GM18517 (cell line): Measurements from ENCODE around the gene KCNMA1.

Source experiments
- ATAC-seq: cut with Tn5 transposase; IDR thresholded peaks from one replicate; pipeline ENCODE4 v1.9.1; 2021; ENCODE audit warnings: mild to moderate bottlenecking, moderate library complexity; ENCODE audit not compliant: unreplicated experiment

Gene KCNMA1

DNA sequence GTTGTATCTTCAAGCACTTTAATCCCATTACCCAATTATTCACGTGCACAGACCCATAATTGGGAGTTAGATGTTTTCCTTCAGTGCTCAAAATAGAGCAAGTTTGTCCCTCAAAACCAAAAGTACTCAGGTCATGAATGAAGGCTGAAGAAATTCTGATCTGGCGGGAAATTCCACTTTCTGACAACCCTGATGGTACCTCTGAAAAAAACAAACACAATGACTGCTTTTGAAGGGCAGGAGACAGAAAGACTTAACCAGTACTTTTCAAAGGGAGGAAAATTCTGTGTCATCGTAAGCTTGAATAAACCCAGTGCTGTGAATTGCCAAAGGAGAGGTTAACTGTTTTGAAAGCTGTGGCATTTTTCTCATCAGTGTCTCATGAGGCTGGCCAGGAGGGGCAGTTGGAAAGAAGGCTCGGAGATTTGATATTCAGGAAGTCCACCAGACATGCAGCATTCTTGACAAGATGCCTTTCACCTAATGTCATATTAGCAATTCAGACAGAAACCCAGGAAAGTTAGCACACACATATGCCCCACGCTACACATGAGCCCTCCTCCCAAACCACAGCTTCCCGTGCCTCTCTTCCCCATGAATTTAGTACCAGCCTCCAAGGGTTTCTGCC lies 347.0 kb downstream of the KCNMA1 start:
- ATAC-seq = no peak

DNA sequence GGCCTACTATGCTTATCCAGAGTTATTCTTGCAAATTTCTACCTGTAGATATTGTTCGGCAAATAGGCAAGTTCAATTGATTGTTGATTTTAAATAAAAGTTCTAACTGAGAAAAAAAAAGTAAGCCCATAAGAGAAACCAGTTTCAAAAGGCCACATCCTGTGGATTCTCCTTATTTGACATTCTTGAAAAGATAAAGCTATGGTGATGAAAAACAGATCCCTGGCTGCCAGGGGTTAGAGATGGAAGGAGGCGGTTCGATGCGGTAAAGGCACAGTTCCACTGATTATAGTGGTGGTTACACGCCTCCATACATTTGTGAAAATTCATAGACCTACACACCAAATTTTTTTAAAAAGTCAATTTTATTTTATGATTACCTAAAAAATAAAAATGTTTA lies 347.8 kb downstream of the KCNMA1 start:
- no peak for ATAC-seq

DNA sequence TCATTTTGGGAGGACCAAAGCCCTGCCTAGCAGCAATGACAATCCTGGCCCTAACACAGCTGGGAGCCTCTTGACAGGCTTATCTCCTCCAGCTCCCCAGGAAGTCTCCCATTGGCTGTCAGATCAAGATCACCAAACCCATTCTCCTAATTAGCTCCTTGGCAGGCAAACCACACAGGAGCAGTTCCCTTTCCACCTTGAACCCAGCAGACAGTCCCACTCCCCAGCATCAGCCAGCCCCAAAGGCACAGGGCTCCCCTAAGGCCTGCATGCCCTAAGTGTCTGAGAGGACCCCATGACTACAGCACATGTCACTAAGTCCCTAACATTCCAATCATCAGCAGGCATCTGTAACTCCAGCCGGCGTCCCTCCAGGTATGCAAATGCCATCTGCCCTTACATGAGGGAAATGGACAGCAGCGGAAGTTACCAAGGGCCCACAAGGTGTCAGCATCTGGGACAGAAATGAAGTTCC lies 348.5 kb downstream of the KCNMA1 start:
- no peak for ATAC-seq

DNA sequence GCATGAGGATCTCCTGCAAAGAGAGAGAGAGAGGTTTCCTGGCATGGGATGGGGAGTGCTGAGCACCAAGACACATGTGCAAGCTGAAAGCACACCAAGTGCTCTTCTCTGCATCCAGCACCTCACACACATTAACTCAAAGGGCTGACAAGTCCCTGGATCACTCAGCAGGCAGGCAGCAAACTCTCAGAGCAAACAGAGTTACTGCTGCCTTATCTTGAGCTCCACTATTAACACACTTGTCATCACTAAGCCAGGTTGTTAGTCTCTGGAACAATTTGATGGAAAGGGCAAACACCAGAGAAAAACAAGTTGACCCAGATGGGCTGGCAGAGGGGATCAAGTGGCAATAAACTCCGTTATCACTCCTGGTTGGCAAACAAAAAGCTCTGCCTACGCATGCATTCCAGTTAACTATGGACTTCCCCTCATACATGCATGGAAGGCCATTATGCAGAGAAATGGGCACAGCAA lies 349.9 kb downstream of the KCNMA1 start:
- ATAC-seq = no peak

DNA sequence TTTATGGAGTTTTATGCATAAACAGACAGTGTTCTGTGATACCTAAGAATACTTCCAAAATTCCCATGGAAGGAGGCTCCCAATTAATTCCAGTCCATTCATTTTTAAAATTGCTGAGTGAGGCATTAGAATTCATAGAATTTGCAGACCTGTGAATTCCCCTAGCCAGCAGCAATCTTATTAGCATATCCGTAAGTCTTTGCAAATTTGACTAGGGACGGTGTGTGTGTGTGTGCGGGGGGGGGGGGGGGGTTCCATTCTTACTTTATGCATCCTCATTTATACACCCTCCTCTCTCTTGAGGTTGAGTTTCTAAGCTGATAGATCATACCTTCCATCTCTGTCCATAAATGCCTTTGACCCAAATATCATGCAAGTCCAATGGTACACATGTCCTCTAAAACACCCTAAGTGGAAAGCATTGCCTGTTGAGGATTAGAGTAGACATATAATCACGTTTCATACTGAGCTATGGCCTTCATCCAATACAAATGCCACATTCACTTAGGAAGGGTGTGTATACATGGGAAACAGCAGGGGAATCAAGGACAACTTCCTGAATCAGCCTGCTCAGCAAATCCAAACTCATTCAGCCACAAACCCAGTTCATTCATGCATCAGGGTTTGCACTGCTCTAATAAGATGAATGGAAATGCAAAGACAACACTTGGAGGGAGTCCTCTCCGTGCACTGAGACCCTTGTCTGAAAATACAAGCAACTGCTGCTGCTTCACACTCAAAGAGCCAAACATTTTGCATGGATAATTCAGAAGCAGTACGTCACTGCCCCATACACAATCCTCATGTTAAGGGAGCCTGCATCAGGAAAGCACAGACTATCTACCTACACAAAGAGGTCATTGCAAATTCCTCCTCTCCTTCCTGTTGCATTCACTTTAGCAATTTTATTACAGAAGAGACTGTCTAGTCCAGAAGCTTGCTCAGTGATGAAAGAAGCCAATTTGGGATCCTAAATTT lies 350.8 kb downstream of the KCNMA1 start:
- ATAC-seq = no peak

DNA sequence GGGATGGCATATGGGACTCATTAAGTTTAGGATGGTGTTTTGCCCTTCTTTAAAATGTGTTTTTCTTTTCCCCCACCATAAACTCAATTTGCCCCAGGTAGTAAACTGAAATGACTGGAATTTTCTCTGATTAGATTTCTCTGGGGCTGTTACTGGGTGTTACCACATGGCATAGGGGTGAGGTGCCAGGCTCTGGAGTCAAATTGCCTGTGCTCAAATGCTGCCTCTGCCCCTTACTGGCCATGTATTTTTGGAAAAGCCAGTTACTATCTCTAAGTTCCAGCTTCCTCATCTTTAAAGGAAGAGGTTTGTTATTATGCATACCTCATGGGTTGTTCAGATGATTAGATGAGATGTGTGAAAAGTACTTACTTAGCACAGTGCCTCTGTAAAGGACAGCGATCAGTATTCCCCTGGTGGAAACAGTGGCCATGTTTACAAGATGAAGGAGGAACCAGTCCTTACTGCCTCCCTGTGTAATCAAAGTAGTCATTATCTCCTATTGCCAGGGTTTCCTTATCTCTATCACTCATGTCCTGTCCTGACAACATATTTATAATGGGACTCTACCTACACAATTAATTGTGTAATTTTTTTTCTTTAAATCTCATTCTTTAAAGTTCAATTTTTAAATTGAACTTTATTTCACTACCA lies 352.0 kb downstream of the KCNMA1 start:
- ATAC-seq = no peak

DNA sequence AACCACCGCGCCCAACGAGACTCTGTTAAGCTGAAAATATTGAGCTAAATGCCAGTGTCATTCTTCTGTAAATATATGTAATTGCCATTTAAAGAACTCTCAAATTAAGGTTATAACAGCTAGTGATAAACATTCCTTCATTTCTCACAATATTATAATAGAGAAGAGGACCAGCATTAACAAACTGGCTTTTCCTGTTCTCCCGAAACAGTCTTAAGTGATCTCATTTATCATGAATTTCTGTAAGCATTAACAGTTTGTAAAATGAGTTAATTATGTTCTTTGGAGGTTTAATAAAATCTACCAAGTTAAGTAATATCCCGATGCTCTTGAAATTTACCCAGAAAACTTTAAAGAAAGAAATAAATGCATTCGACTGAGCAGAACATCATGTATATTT lies 352.8 kb downstream of the KCNMA1 start:
- ATAC-seq = no peak

DNA sequence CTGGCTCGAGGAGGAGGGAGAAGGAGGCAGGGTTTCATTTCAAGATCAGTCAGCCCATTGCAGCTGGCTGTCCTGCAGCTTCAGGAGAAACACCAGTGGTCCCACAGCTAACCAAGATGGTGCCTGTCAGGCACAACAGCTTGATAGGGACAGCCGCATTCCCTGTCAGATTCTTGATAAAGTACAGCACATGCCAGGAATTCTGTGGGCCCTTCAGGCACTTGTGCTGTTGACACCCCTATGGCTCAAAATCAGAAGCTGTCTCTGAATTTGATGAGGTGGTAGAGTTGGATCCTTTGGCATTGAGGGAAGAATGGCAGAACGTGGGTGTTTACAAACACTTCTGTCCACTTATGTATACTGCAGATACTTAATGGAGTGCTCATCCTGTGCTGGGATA lies 354.3 kb downstream of the KCNMA1 start:
- ATAC-seq = no peak

DNA sequence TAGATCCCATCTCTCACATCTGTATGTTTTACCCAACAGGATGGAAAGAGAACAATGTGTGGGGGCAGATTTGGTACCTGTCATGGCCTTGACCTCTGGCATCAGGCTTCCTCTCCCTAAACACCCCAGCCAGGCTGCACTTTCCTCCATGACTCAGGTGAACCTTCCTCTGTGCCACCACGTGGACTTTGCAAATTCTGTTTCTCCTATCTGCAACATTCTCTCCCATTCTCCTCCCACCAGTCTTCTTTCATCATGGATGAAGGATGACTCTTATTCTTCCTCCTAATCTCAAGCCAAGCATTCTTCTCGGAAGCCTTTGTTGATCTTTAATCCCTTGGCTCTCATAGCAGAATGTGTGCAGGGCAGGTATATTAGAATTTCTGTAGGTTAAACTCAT lies 355.4 kb downstream of the KCNMA1 start:
- ATAC-seq = no peak

DNA sequence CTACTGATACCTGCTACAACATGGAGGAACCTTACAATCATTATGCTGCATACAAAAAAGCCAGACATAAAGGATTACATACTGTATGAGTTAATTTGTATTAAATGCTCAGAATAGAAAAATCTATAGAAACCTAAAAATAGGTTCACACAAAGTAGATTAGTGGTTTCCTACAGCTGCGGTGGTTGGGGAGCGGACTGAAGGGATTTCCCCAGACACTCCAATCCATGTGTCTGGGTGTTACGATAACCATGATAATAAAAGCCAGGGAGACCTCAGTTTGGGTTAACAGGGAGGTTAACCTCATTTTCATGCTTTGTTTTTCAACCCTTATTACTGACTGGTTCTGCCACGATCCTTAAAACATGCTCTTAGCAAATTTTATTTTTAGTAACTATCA lies 355.9 kb downstream of the KCNMA1 start:
- no peak for ATAC-seq

DNA sequence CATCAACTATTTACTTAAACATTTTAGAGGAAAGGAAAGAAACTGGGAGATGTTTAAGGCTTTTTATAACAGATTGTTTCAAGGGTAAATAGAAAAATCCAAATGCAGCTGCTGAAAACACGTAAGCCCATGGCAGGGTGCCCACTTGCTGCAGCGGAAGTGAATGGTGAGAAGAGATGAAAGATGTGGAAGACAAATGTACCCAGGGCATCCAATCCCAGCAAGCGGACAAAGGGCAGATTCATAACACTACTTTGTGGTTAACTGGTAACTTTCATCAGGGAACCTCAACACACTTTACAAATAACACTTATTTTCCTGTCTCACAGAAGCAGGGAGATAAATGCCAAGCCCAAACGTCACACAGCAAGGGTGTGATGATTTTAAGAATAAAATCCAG lies 358.4 kb downstream of the KCNMA1 start:
- no peak for ATAC-seq

DNA sequence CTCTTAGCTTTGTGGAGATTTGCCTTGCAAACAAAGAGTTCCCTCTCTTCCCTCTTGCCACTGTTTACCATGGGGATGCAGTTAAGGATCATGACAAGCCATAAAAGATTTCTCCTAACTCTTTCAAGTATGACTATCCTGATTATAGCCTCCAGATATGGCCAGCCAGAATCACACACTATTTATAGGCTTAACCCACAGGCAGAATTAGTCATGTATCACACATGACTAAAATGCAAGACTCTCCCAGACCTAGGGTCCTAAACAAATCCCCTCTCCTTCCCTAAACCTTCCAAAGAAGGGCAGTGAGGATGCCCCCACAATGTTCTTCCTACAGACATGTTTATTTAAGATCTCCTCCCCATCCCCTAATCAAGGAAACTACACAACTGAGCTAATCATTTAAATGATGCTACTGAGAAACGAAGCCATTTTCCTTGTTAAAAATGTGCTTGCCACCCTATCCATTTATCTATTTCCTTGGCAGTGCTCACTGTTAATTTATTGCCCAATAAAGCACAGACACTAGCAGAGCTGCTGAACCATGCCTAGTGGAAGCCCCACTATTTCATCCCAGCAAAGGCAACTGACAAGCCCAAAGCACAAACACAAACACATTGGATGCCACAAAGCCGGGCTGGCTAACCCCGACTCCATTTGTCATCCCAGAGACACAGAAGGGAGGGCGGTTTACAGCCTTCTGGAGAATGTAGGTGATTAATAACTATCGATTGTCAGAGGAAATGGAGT lies 363.4 kb downstream of the KCNMA1 start:
- no peak for ATAC-seq

DNA sequence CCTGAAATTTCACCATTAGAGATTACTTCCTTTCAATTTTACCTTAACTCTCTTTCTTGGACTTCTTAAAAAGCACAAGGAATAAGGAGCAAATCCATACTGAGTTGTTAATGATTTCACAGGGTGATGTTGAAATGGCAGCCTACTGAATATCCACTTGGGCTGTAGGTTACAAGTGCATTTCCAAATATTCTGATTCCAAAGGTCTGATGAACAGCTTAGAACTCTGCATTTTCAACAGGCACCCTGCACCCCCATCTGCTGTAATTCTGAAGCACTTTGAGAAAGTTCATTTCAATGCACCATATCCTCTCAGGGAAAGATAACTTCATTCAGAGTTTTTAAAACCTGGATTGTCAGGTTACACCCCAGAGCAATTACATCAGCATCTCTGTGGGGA lies 368.4 kb downstream of the KCNMA1 start:
- no peak for ATAC-seq

DNA sequence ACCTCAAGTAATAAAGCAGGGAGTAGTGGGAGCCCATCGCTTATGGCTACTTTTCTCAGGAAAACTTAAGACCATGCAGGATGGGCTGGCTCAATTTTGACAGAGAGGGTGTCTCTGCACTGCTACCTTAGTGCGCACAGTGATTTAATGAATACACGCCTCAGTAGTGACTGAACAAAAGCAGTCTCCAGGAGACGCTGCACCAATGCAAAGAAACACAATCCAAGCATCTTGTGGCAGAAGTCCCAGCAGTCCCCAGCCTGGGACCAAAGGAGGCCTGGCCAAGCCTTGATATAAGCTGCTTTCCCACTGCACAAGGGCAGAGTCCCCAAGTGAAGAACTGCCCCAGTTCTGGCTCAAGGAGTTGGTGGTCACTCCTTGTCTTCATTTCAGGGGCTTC lies 368.9 kb downstream of the KCNMA1 start:
- ATAC-seq = no peak

DNA sequence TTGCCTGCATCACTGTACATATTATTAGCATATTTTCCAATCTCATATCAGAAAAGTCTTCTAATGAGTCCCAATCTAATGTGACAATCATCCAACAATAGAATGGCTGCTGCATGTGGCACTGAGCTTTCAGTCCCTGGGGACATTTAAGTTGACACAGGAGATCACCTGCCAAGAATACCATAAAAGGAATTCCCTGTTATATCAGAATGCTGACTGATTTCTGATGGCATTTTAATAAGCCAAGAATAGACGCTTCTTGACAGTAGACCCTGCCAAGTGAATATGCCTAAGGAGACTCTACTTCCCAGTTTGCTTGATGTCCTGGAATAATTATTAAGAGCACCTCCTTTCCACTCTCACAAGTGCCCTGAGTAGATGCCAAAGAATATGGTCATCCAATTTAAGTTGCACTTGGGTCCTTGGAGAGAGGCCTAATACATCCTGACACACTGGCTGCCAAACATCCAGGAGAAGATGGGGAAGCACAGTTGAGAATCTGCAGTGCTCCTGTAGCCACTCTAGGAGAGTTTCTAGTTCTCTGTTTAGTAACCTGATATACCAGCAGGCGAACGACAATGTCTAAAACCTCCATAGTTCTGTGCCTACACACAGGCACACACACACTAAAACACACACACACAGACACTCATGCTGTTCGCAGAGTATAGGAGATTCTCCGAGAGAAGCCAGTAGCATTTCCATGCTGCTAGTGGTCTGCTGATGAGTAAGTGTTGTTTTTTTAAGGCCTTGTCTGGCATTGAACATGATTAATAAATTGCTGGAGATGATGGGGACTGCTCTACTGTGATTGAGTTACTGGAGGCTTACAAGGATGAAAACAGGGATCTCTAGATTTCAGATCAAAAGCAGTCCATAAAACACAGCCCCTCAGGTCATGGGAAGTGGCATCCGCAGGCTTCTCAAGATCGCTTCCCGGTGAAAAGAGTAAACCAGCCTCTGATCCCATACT lies 369.6 kb downstream of the KCNMA1 start:
- no peak for ATAC-seq

DNA sequence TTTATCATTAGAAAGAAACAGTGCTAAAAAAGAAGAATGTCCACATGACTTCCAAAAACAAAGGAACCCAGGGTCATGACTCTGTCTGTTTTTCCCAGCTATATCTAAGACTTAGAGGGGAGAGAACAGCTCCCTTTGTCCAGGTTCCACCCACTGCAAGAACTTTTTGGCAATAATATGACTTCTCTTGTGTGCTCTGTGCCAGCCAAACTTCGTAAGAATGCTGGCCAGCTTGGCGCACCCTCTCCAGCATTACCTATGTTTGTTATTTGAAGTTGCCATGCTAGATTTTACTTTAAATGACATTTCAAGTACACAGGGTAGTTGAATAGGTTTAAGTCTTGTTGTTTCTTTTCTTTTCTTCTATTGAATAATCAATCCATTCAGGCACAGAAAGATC lies 371.4 kb downstream of the KCNMA1 start:
- no peak for ATAC-seq

DNA sequence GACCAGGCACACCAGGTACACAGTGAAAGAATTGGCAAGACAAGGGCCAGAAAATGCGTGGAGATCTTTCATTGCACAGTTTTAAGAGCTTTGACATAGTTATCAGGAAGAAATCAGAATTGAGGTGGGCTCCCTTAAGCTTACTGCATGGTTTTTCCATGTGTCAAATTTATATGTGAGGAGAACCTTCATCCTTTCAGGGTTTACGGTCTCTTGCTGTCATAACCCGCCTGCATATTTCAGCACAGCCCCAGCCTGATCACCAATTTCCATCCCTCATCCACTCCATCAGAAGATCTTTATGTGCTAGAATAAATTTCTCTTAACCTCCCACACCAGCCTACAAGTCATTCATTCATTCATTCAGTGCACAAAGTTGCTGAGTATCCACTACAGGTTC lies 373.1 kb downstream of the KCNMA1 start:
- no peak for ATAC-seq

DNA sequence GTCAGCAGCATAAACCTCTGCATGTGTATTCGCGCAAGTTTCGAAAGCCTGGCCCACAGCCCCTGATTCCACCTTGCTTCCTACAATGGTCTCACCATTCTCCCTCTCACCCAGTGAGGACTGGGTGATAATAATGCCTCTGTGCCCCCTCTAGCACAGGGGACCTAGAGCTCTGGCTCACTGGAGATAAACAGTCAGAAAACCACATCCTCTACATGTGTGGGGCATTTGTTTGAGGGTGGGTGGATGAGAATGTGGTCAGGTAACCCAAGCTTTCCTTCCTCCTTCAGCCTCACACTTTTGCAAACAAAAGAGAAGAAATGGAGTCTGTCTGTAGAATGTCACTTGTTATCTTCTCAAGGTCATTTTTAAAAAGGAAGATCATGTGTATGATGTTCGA lies 373.5 kb downstream of the KCNMA1 start:
- no peak for ATAC-seq

DNA sequence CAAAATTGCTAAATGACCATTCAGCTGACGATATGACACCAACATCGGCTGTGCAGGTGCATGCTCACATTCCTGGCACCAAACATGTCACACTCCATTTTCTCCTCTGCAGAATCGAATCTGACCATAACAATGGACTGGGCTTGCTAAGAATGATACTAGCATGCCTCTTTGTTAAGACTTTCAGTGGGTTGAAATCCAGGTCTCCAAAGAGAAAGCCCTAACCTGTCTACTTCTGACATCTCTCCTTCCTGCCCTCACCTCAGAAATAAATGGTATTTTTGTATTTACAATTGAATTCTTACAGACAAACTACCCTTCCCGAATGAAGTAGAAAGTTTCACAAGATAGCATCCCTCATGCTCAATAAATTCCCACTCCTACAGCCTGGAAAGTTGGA lies 373.9 kb downstream of the KCNMA1 start:
- no peak for ATAC-seq

DNA sequence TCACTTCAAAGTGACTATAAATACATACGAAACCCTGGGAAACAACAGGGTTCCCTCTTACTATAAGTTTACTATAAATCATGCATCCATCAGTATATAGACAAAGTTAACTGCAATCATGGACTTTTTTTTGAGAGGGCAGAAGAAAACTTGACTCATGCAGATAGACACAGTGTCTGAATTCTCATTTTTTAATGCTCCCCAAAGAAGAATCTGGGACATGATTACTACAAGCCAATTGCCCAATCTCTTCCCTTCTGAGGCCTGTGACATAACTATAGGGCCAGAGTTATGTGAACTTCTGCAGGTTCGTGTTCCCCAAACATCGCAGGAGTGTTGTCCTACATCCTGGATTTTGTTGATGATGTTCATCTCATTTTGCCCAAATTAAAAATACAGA lies 376.5 kb downstream of the KCNMA1 start:
- no peak for ATAC-seq
